ENCODE results near the gene CHD6.

CHD6 gene

DNA sequence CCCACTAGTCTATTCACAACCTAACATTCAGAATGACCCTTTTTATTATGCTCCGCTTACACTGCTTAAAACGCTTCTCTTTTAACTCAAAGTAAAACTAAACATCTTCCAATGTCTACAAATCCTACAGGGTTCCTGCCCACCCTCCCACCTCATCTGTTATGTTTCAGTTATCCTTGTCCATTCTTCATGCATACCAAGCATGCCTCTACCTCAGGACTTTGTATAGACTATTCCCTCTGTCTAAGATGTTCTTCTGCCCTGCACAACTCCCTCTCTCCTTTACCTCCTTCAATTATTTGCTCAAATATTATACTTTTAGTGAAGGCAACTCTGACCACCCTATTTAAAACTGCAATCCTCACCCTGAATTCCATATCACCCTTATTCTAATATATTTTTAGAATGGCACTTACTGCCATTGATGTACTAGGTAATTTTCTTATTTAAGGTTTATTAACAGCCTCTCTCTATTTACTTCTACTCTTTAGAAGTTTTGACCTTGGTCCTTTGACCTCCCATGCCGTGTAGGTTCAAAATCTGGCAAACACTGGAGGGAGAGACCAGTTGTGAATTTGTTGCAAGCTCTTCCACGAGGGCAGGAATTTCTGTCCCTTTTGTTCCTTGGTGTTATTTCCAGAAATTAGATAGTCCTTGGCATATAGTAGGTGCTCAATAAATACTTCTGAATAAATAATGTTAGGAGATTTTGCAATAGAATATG, 111.8 kb downstream of the CHD6 start:
- DNase-seq (ENCODE audit: low read depth in 3 of 3): no peak

- DNase-seq (ENCODE audit: low read depth in 3 of 3): no peak
These were observed 113.0 kb downstream of the CHD6 start for GRCh38 chr20:41505184-41505583.

GRCh38 chr20:41501376-41501775, 116.8 kb downstream of the CHD6 start:
- DNase-seq (ENCODE audit: low read depth in 3 of 3): no peak

DNA sequence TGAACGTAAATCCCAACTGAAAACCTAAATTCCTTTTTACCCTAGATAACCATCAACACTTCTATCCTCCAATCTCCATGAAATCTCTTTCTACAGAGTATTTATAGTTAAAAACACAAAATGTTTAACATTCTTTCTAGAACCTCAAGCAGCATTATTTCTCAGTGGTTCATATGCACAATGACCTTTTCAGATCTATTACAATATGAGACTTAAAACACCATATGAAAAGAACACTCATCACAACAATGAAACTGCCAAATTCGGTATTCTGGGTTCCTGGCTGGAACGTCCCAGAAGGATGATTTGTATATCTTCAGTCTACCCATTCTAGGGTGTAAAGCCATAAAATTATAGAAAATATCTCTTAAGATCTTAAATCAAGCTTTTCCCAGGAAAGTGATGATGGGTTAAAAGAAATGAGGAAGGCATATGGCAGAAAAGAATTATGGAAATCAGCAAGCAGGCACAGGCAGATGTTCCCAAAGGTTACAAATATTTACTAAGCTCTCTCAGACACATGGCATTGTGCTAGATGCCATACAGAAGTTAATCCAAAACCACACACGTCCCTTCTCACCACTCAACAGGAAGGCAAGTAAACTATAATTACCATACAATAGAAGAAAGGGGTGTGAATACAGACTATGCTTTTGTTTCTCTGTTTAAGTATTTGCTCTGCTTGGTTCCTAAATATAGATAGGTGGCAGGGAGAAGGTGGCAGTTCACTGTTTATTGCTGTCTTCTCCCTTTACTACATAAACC, 118.0 kb downstream of the CHD6 start:
- no peak for DNase-seq (ENCODE audit: low read depth in 3 of 3)

DNA sequence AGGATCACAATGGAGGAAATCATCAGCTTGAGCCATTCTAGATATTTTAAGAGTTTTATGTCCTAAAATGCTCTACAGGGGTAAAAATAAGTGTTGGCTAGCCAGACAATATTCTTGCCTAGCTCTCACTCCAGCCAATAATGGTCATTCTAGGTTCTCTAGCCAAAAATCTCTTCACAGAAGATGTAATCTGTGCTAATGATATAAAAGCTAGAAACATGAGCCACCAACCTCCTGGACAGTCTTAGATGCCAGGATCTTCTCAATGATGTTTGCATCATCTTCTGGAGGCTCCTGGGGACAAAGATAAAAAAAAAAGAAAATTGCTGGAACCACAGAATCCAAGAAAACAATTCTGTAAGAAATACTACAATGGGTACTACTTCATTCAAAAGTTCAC, 119.1 kb downstream of the CHD6 start:
- no peak for DNase-seq (ENCODE audit: low read depth in 3 of 3)

- no peak for DNase-seq (ENCODE audit: low read depth in 3 of 3)
These were observed 120.8 kb downstream of the CHD6 start for GRCh38 chr20:41497186-41497895.

GRCh38 chr20:41494451-41494850, 123.7 kb downstream of the CHD6 start:
- no peak for DNase-seq (ENCODE audit: low read depth in 3 of 3)

DNA sequence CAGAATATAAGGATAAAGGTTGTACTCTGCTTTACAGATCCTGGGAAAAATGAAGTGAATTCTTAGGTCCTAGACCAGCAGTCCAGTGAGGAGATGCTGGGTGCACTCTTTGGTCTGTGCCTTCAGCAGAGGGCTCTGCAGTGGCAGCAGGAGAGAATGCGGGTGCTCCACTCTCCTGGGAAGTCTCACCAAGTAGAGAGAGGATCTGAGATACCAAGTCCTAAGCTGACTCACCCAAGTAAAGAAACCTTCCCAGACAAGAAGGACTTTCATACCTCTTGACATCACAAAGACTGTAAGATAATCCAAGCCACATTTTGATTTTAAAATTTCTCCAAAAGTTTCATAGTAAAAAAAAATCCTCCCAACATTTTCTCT, 134.6 kb downstream of the CHD6 start:
- DNase-seq (ENCODE audit: low read depth in 3 of 3): no peak

- no peak for DNase-seq (ENCODE audit: low read depth in 3 of 3)
These were observed 135.3 kb downstream of the CHD6 start for GRCh38 chr20:41482647-41483552.

- no peak for DNase-seq (ENCODE audit: low read depth in 3 of 3)
These were observed 138.0 kb downstream of the CHD6 start for GRCh38 chr20:41480054-41480770.

DNA sequence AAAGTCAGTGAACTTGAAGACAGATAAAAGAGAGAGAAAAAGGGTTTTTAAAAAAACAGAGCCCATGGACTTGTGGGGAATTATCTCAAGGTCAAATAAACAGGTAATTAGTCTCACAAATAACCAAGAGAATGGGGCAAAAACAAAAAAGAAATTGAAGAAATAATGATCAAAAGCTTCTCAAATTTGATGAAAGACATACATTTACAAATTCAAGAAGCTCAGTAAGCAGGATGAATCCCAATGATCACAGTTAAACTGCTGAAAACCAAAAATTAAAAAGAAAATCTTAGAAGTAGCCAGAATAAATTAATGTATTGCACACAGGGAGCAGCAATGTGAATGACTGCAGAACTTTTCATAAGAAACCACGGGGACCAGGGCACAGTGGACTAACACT, 139.1 kb downstream of the CHD6 start:
- DNase-seq (ENCODE audit: low read depth in 3 of 3): no peak

GRCh38 chr20:41478026-41478425, 140.2 kb downstream of the CHD6 start:
- no peak for DNase-seq (ENCODE audit: low read depth in 3 of 3)

DNA sequence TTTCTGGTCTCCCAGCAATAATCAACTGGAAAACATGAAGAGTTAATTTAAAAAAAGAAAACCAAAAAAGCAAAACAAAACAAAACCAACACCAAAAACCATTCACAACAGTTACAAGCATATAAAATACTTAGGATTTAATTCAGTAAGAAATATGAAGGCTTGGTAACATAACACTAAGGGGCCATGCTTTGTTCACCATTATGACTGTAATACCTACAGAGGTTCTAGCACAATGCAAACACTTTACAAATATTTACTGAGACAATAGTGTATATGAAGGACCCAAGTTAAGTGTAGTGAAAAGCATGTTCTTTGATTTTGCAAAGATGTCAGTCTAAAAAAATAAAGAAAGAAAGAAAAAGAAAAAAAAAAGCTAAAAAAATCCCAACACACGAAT, 141.7 kb downstream of the CHD6 start:
- no peak for DNase-seq (ENCODE audit: low read depth in 3 of 3)

GRCh38 chr20:41476013-41476441, 142.2 kb downstream of the CHD6 start:
- no peak for DNase-seq (ENCODE audit: low read depth in 3 of 3)

DNA sequence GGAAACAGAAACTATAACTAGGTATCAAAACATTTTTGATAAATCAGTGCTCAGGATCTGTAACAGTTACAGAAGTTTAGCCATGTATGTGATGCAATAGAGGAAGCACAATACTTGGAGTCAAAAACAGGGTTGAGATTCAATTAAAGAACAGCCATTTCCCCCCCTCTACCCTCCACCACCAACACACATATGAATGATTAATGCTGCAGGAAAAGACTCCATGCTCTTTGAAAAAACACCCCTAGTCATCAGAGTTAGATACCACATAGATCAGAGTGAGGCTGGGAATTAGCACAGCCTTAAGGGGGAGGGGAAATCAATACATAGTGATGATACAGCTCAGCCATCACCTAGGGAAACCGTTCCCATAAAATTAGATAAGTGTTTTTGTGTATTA, 142.7 kb downstream of the CHD6 start:
- no peak for DNase-seq (ENCODE audit: low read depth in 3 of 3)

- no peak for DNase-seq (ENCODE audit: low read depth in 3 of 3)
These were observed 147.6 kb downstream of the CHD6 start for GRCh38 chr20:41470362-41471095.

DNA sequence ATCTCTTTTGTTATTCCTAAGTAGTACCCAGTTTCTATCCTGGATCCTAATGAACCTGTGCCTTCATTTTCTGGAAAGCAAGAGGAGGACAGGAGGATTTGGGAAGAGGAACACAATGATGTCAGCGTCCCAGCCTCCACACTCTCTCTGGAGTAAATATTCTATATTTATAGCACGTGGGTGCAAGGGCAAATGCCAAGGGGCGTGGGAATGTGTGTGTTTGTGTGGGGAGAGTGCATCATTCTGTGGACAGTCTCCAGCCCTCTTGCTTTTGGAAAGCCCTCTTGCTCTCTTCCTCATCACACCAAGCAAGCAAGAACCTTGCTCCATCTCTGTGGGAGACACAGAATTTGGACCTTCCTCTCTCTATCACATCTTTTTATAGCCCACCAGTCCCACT, 148.3 kb downstream of the CHD6 start:
- DNase-seq (ENCODE audit: low read depth in 3 of 3): no peak

- no peak for DNase-seq (ENCODE audit: low read depth in 3 of 3)
These were observed 149.1 kb downstream of the CHD6 start for GRCh38 chr20:41468994-41469600.

- no peak for DNase-seq (ENCODE audit: low read depth in 3 of 3)
These were observed 150.5 kb downstream of the CHD6 start for GRCh38 chr20:41467690-41468089.

- DNase-seq (ENCODE audit: low read depth in 3 of 3): no peak
These were observed 151.0 kb downstream of the CHD6 start for GRCh38 chr20:41467220-41467619.
